Left colon (tissue), 2 donors: ENCODE data around the gene CAVIN1. TPM values are rescaled to one million over a fixed set of nuclear protein-coding genes. Genes with fewer than 3 reads are reported as not detected.
"Not testable (repeated sequence)": the region's sequence is repeated elsewhere in the genome, so short reads cannot be mapped to it uniquely, and the experiment has no call there.

Experiments
- ATAC-seq: fragments of 200-7000 bp; cut with Tn5 transposase; one replicate; pipeline ENCODE4 v1.9.1; 2020; ENCODE audit warnings: mild to moderate bottlenecking, moderate library complexity
- DNase-seq, 2 donors: peaks; one replicate each; pipeline ENCODE4 v3.0.0-alpha.2; 2020
- intact Hi-C, 2 donors: fragments of 100-400 bp; cut with DNase I in 1 of 2; cut with micrococcal nuclease in 1 of 2; formaldehyde crosslinking; loops; one replicate each; pipeline versions ENCODE4 v1.11.2 to v1.14.0; 2022; cut with DNase I, micrococcal nuclease
- total RNA-seq, 2 donors: library from RNA; stranded (reverse); fragmentation: NEBNext Ultra II Directional; extraction: Animal tissue kit (Norgen Biotek cat#: 25700); gene quantifications; one replicate each; pipeline ENCODE4 v1.2.1, GENCODE V29; 2021
- donor health status: DM: no; HTN: no; CAD: no.
- donor health status: DM: yes; HTN: yes; CAD: no.

CAVIN1 gene
- total RNA-seq, 2 donors from 2014 or later: 21.9 to 62.0 TPM

GRCh38 chr17:42410319-42410685 lies 12.8 kb downstream of the CAVIN1 start:
- ATAC-seq: no peak
- no peak for DNase-seq
- intact Hi-C loops: no loop called here

GRCh38 chr17:42409523-42410318 lies 13.3 kb downstream of the CAVIN1 start:
- intact Hi-C loops: loop anchor here in 1 of 2 donors (10.0 kb wide), 1 partner anchor 95 kb away; no protein-coding TSS in a partner anchor
- DNase-seq (peak in 1 of 2 donors; percentile 53), ATAC-seq (no peak)

- intact Hi-C loops: loop anchor here in 1 of 2 donors (10.0 kb wide), 1 partner anchor 93 kb away; no protein-coding TSS in a partner anchor
- no peak for ATAC-seq
- no peak for DNase-seq
Measured at GRCh38 chr17:42408061-42408460, 15.0 kb downstream of the CAVIN1 start.

- ATAC-seq: peak; percentile 90
- intact Hi-C loops: loop anchor here (2.0 to 10.0 kb wide), 2 partner anchors 85 to 93 kb away; no protein-coding TSS in a partner anchor
- DNase-seq: peak; percentile 84 to 90
Measured at GRCh38 chr17:42407289-42407836, 15.7 kb downstream of the CAVIN1 start.

GRCh38 chr17:42406615-42407288 lies 16.3 kb downstream of the CAVIN1 start:
- intact Hi-C loops: loop anchor here (2.0 to 10.0 kb wide), 2 partner anchors 84 to 92 kb away; no protein-coding TSS in a partner anchor
- no peak for ATAC-seq
- DNase-seq: no peak

- intact Hi-C loops: loop anchor here (2.0 to 10.0 kb wide), 2 partner anchors 83 to 91 kb away; no protein-coding TSS in a partner anchor
- ATAC-seq (peak; percentile 49), DNase-seq (peak; percentile 68 to 88)
Measured at GRCh38 chr17:42405963-42406495, 17.0 kb downstream of the CAVIN1 start.

GRCh38 chr17:42405076-42405475 lies 18.0 kb downstream of the CAVIN1 start:
- ATAC-seq: no peak
- DNase-seq: no peak
- intact Hi-C loops: loop anchor here in 1 of 2 donors (10.0 kb wide), 1 partner anchor 90 kb away; no protein-coding TSS in a partner anchor

- no peak for DNase-seq
- intact Hi-C loops: loop anchor here in 1 of 2 donors (10.0 kb wide), 1 partner anchor 90 kb away; no protein-coding TSS in a partner anchor
- no peak for ATAC-seq
Measured at GRCh38 chr17:42404326-42405055, 18.6 kb downstream of the CAVIN1 start.

GRCh38 chr17:42403150-42403549 lies 19.9 kb downstream of the CAVIN1 start:
- intact Hi-C loops: loop anchor here in 1 of 2 donors (10.0 kb wide), 1 partner anchor 88 kb away; no protein-coding TSS in a partner anchor
- ATAC-seq: peak; percentile 6
- DNase-seq: peak in 1 of 2 donors; percentile 52

GRCh38 chr17:42402117-42402516 lies 20.9 kb downstream of the CAVIN1 start:
- DNase-seq (peak; percentile 54 to 59), ATAC-seq (peak; percentile 73)
- intact Hi-C loops: loop anchor here in 1 of 2 donors (10.0 kb wide), 1 partner anchor 87 kb away; no protein-coding TSS in a partner anchor

GRCh38 chr17:42400844-42401375 lies 22.1 kb downstream of the CAVIN1 start:
- not testable (repeated sequence) for DNase-seq
- intact Hi-C loops: loop anchor here in 1 of 2 donors (10.0 kb wide), 1 partner anchor 86 kb away; no protein-coding TSS in a partner anchor
- ATAC-seq: peak; percentile 20

- intact Hi-C loops: loop anchor here in 1 of 2 donors (10.0 kb wide), 1 partner anchor 85 kb away; no protein-coding TSS in a partner anchor
- DNase-seq (no peak), ATAC-seq (peak; percentile 29)
Measured at GRCh38 chr17:42399948-42400843, 22.9 kb downstream of the CAVIN1 start.

GRCh38 chr17:42399121-42399520 lies 23.9 kb downstream of the CAVIN1 start:
- no peak for ATAC-seq
- intact Hi-C loops: no loop called here
- DNase-seq: peak in 1 of 2 donors; percentile 16

- intact Hi-C loops, ATAC-seq, DNase-seq: not testable (repeated sequence)
Measured at GRCh38 chr17:42395601-42396000, 27.5 kb downstream of the CAVIN1 start.

- DNase-seq (peak in 1 of 2 donors; percentile 21), ATAC-seq (peak; percentile 52)
- intact Hi-C loops: no loop called here
Measured at GRCh38 chr17:42394838-42395237, 28.2 kb downstream of the CAVIN1 start.

GRCh38 chr17:42392692-42393415 lies 30.2 kb downstream of the CAVIN1 start:
- intact Hi-C loops: no loop called here
- DNase-seq (no peak), ATAC-seq (no peak)
